Measurements from ENCODE around the gene TRMT61B. TPM values are rescaled to one million over a fixed set of nuclear protein-coding genes. Genes with fewer than 3 reads are reported as not detected.
A peak's percentile ranks its signal among the peaks of the same experiment; 100 is the strongest.

TRMT61B gene
- 10 to 100 TPM in 2 of 4 donors, 1 to 10 TPM in 2; 8.5 to 17.8 (median 10.5) TPM for total RNA-seq

- H3K27me3 ChIP-seq: no peaks in the 10 kb centered on the region
- no peaks in the 10 kb centered on the region for H3K9me3 ChIP-seq
- peak in 2 of 5 experiments; percentile 19 to 53 for TF ChIP-seq CTCF (IDR thresholded peaks at IDR 0.05)
- TF ChIP-seq POLR2A (IDR thresholded peaks at IDR 0.05): peak; percentile 41 to 58
- peak; percentile 93 to 98 for TF ChIP-seq EP300 (IDR thresholded peaks at IDR 0.05)
- H3K36me3 ChIP-seq: no peaks in the 10 kb centered on the region
- H3K27ac ChIP-seq: peak within 1 kb of the TSS in 3 of 4 donors; percentile 29 to 84 (median 81)
- H3K4me1 ChIP-seq: peaks cover 0 to 45% (median 15%) of the 10 kb centered on the region in 4 donors
- peak within 1 kb of the TSS; percentile 50 to 81 (median 71) for H3K4me3 ChIP-seq
- DNase-seq (ENCODE audit: low spot score in 2 of 2): peak; percentile 89 to 95
- WGBS, 2 donors: 1% methylated on average over 36 to 53 of the region's 57 CpGs
Observed at GRCh38 chr2:28870146-28870891, at the start of gene TRMT61B. TRMT61B (minus strand) TSS chr2:28870309; CDS start chr2:28870277, 32 bp downstream.

- TF ChIP-seq CTCF (IDR thresholded peaks at IDR 0.05): no peak
- TF ChIP-seq EP300 (IDR thresholded peaks at IDR 0.05): no peak
- no peak for TF ChIP-seq POLR2A (IDR thresholded peaks at IDR 0.05)
- H3K9me3 ChIP-seq: no peaks in the 10 kb centered on the region
- no peaks in the 10 kb centered on the region for H3K4me1 ChIP-seq
- WGBS, 2 donors: 90 to 100% methylated on average over 1 of the region's 1 CpG
- DNase-seq (ENCODE audit: low spot score in 2 of 2): no peak
- no peak overlapping the region for H3K27ac ChIP-seq
- peaks cover 0 to 80% (median 21%) of the 10 kb centered on the region in 3 donors for H3K36me3 ChIP-seq
- no peaks in the 10 kb centered on the region for H3K27me3 ChIP-seq
- no peak overlapping the region for H3K4me3 ChIP-seq
Observed at GRCh38 chr2:28915939-28916338, 45.8 kb upstream of the TRMT61B start.

- Histone ChIP-seq H3K36me3 (peaks cover 0 to 86% (median 14%) of the 10 kb centered on the region in 3 donors), H3K4me1 (no peaks in the 10 kb centered on the region), H3K27ac (no peak overlapping the region), H3K9me3 (no peaks in the 10 kb centered on the region), H3K4me3 (no peak overlapping the region), H3K27me3 (no peaks in the 10 kb centered on the region)
- WGBS, 2 donors: 84% methylated on average over 6 of the region's 6 CpGs
- no peak for DNase-seq (ENCODE audit: low spot score in 2 of 2)
- TF ChIP-seq POLR2A (IDR thresholded peaks at IDR 0.05): no peak
- TF ChIP-seq EP300 (IDR thresholded peaks at IDR 0.05): no peak
- no peak for TF ChIP-seq CTCF (IDR thresholded peaks at IDR 0.05)
Observed at GRCh38 chr2:28909655-28910353, 39.7 kb upstream of the TRMT61B start.

- WGBS, 2 donors: 0 to 44% methylated on average over 1 of the region's 1 CpG
- Histone ChIP-seq H3K27ac (no peak overlapping the region), H3K36me3 (peaks cover 0 to 79% (median 1%) of the 10 kb centered on the region in 3 donors), H3K4me3 (no peak overlapping the region), H3K27me3 (no peaks in the 10 kb centered on the region), H3K9me3 (no peaks in the 10 kb centered on the region), H3K4me1 (peaks cover 0 to 7% (median 0%) of the 10 kb centered on the region in 4 donors)
- TF ChIP-seq CTCF (IDR thresholded peaks at IDR 0.05): no peak
- no peak for TF ChIP-seq POLR2A (IDR thresholded peaks at IDR 0.05)
- no peak for TF ChIP-seq EP300 (IDR thresholded peaks at IDR 0.05)
- no peak for DNase-seq (ENCODE audit: low spot score in 2 of 2)
Observed at GRCh38 chr2:28908172-28908571, 38.1 kb upstream of the TRMT61B start.

GRCh38 chr2:28906821-28907220, 36.7 kb upstream of the TRMT61B start:
- Histone ChIP-seq H3K9me3 (no peaks in the 10 kb centered on the region), H3K27ac (no peak overlapping the region), H3K4me1 (peaks cover 0 to 8% (median 0%) of the 10 kb centered on the region in 4 donors), H3K36me3 (peaks cover 0 to 77% (median 0%) of the 10 kb centered on the region in 3 donors), H3K27me3 (no peaks in the 10 kb centered on the region), H3K4me3 (no peak overlapping the region)
- no peak for DNase-seq (ENCODE audit: low spot score in 2 of 2)
- WGBS, 2 donors: 93 to 97% methylated on average over 2 of the region's 2 CpGs
- no peak for TF ChIP-seq EP300 (IDR thresholded peaks at IDR 0.05)
- TF ChIP-seq POLR2A (IDR thresholded peaks at IDR 0.05): no peak
- no peak for TF ChIP-seq CTCF (IDR thresholded peaks at IDR 0.05)
